Measurements from ENCODE around the gene ARHGDIA.

DNA sequence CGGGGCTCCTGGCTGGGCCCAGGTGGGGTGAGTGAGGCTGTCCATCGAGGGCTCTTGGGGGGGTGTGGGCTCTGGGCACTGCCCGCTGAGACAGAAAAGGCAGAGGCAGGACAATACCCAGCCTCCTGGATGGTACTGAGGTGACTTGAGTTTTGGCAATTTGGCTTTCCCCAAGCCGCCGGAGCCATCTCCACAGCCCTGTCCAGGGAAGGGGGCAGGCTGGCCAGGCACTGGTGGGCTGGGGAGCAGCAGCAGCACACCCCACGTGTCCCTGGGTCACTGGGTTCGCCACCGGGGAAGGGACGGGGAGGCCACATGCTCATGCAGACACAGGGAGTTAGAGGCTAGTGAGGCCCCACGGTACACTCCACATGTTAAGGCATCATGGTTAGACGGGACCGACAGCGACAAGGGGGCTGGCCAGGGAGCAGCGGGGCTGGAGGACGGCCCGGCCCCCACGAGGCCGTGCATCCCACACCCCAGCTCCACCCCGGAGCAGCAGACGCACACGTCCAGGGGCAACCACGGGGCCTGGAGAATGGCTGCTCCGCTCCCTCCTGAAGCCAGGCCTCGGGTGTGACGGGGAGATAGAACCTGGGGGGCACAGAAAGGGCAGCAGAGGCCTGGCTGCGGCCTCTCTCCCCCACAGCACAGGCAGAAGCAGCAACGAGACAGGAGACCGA lies 3.0 kb downstream of the ARHGDIA start:
- TF ChIP-seq EP300 (IDR thresholded peaks at IDR 0.05): no peak
- TF ChIP-seq, protein P1, sequence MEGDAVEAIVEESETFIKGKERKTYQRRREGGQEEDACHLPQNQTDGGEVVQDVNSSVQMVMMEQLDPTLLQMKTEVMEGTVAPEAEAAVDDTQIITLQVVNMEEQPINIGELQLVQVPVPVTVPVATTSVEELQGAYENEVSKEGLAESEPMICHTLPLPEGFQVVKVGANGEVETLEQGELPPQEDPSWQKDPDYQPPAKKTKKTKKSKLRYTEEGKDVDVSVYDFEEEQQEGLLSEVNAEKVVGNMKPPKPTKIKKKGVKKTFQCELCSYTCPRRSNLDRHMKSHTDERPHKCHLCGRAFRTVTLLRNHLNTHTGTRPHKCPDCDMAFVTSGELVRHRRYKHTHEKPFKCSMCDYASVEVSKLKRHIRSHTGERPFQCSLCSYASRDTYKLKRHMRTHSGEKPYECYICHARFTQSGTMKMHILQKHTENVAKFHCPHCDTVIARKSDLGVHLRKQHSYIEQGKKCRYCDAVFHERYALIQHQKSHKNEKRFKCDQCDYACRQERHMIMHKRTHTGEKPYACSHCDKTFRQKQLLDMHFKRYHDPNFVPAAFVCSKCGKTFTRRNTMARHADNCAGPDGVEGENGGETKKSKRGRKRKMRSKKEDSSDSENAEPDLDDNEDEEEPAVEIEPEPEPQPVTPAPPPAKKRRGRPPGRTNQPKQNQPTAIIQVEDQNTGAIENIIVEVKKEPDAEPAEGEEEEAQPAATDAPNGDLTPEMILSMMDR (IDR thresholded peaks at IDR 0.05): no peak
